ENCODE data around the gene RAC3. TPM values are rescaled to one million over a fixed set of nuclear protein-coding genes. Genes with fewer than 3 reads are reported as not detected.

The RAC3 gene
- total RNA-seq, 4 donors from 2014 or later: 1.8 to 2.5 (median 2.2) TPM

GRCh38 chr17:82015311-82015971, 16.0 kb upstream of the RAC3 start:
- Histone ChIP-seq H3K4me1 (peaks cover 6 to 14% (median 8%) of the 10 kb centered on the region in 4 donors), H3K36me3 (peaks cover 3 to 48% (median 29%) of the 10 kb centered on the region in 4 donors), H3K27ac (replicated peaks in 1 of 4) (no peak overlapping the region), H3K4me3 (no peak overlapping the region), H3K27me3 (no peaks in the 10 kb centered on the region), H3K9me3 (no peaks in the 10 kb centered on the region)
- DNase-seq (ENCODE audit: extremely low spot score): no peak
- intact Hi-C loops (cut with DNase I): no loop called here
- TF ChIP-seq EP300 (IDR thresholded peaks at IDR 0.05): no peak
- TF ChIP-seq POLR2AphosphoS5 (IDR thresholded peaks at IDR 0.05): no peak
- no peak for TF ChIP-seq POLR2A (IDR thresholded peaks at IDR 0.05; ENCODE audit: low read depth)
- no peak for TF ChIP-seq CTCF (IDR thresholded peaks at IDR 0.05)
- WGBS: 78% methylated on average over 19 of the region's 24 CpGs

- Histone ChIP-seq H3K4me1 (peaks cover 14 to 19% (median 14%) of the 10 kb centered on the region in 4 donors), H3K4me3 (no peak overlapping the region), H3K36me3 (peaks cover 3 to 40% (median 26%) of the 10 kb centered on the region in 4 donors), H3K27me3 (no peaks in the 10 kb centered on the region), H3K9me3 (no peaks in the 10 kb centered on the region), H3K27ac (replicated peaks in 1 of 4) (no peak overlapping the region)
- DNase-seq (ENCODE audit: extremely low spot score): no peak
- intact Hi-C loops (cut with DNase I): no loop called here
- WGBS: 94% methylated on average over 6 of the region's 28 CpGs
- TF ChIP-seq CTCF (IDR thresholded peaks at IDR 0.05): no peak
- no peak for TF ChIP-seq POLR2AphosphoS5 (IDR thresholded peaks at IDR 0.05)
- no peak for TF ChIP-seq EP300 (IDR thresholded peaks at IDR 0.05)
- no peak for TF ChIP-seq POLR2A (IDR thresholded peaks at IDR 0.05; ENCODE audit: low read depth)
Measured at GRCh38 chr17:82016061-82016874, 15.2 kb upstream of the RAC3 start.

GRCh38 chr17:82016875-82017459, 14.5 kb upstream of the RAC3 start:
- H3K9me3 ChIP-seq: no peaks in the 10 kb centered on the region
- no peak overlapping the region for H3K4me3 ChIP-seq
- H3K4me1 ChIP-seq: peaks cover 21 to 26% (median 21%) of the 10 kb centered on the region in 4 donors
- no peak for DNase-seq (ENCODE audit: extremely low spot score)
- WGBS: 95% methylated on average over 4 of the region's 24 CpGs
- no peak overlapping the region for H3K27ac ChIP-seq (replicated peaks in 1 of 4)
- H3K27me3 ChIP-seq: no peaks in the 10 kb centered on the region
- peaks cover 3 to 33% (median 23%) of the 10 kb centered on the region in 4 donors for H3K36me3 ChIP-seq
- no peak for TF ChIP-seq CTCF (IDR thresholded peaks at IDR 0.05)
- TF ChIP-seq POLR2AphosphoS5 (IDR thresholded peaks at IDR 0.05): no peak
- TF ChIP-seq POLR2A (IDR thresholded peaks at IDR 0.05; ENCODE audit: low read depth): no peak
- no peak for TF ChIP-seq EP300 (IDR thresholded peaks at IDR 0.05)
- intact Hi-C loops (cut with DNase I): no loop called here

- intact Hi-C loops (cut with DNase I): no loop called here
- Histone ChIP-seq H3K4me1 (peaks cover 21 to 31% (median 26%) of the 10 kb centered on the region in 4 donors), H3K4me3 (no peak overlapping the region), H3K36me3 (peaks cover 3 to 26% (median 19%) of the 10 kb centered on the region in 4 donors), H3K9me3 (no peaks in the 10 kb centered on the region), H3K27me3 (no peaks in the 10 kb centered on the region), H3K27ac (replicated peaks in 1 of 4) (no peak overlapping the region)
- no peak for DNase-seq (ENCODE audit: extremely low spot score)
- WGBS: 100% methylated on average over 2 of the region's 13 CpGs
- TF ChIP-seq POLR2A (IDR thresholded peaks at IDR 0.05; ENCODE audit: low read depth) (no peak), CTCF (IDR thresholded peaks at IDR 0.05) (no peak), EP300 (IDR thresholded peaks at IDR 0.05) (no peak), POLR2AphosphoS5 (IDR thresholded peaks at IDR 0.05) (no peak)
Measured at GRCh38 chr17:82017612-82018151, 13.8 kb upstream of the RAC3 start.

All from esophagus muscularis mucosa (tissue), 4 donors.